ENCODE results near the gene KRT86. TPM values are rescaled to one million over a fixed set of nuclear protein-coding genes. Genes with fewer than 3 reads are reported as not detected.

KRT86 gene
- total and polyA plus RNA-seq, 2 experiments from 2014 or later = 0.16 TPM; not detected in 1

DNA sequence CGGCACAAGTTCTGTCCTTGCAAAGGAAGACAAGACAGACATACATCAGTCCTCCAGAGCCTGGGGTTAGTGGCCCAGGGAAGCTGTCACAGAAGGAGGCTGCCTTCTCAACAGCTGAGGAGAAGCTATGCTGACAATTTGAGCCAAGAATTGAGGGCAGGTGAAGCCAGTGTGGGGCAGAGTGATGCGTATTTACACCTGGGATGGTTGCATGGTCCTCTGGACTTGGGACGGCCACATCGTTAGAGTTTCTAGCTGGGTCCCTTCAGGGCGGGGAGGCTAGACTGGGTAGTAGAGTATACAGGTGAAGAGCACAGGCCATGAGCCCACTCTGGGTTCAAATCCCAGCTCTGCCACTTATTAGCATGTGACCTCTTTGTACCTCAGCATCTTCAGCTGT lies 76.3 kb downstream of the KRT86 start (continued):
- TF ChIP-seq, protein P1, sequence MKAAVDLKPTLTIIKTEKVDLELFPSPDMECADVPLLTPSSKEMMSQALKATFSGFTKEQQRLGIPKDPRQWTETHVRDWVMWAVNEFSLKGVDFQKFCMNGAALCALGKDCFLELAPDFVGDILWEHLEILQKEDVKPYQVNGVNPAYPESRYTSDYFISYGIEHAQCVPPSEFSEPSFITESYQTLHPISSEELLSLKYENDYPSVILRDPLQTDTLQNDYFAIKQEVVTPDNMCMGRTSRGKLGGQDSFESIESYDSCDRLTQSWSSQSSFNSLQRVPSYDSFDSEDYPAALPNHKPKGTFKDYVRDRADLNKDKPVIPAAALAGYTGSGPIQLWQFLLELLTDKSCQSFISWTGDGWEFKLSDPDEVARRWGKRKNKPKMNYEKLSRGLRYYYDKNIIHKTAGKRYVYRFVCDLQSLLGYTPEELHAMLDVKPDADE (IDR thresholded peaks at IDR 0.05) = no peak

DNA sequence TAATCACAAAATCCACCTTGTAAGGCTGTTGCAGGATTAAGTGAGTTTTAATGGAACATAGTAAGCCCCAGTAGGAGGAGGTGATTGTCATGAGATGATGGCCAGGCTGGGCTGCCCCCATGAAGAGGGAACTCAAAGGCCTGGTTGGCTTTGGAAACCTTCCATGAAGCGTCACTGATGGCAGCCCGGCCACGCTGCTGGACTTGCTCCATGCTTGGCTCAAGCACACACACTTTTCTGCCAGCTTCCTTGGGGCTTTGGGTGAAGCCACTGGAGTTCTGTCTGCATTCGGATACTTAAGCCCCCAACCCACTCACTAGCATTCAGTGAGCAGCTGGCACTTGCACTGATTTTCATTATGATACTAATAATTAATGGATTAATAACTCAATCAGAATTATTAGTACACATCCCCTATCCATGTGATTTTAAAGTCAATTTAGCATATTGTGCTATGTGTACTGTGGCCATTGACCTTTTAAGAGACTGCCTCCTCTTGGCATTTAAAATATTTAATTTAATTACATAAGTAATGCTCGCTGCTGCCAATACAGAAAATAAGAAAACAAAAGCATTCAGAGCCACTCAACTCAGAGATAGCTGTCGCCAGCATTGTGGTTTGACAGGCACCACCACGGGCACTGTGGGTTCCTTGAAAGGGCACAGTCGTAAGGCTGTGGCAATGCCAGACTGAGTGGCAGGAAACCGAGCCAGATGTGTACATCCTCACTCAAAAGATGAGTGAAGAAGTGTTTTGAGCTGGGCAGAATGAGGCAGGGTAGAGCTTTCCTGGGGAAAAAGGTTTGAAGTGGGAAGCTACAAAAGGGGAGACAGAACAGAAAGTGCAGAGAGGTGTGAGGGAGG lies 77.0 kb downstream of the KRT86 start:
- no peaks in the 10 kb centered on the region for H3K79me2 ChIP-seq (replicated peaks; ENCODE audit: insufficient read depth)
- H3K4me3 ChIP-seq = no peak overlapping the region
- H3K4me3 Mint-ChIP-seq = no peak overlapping the region
- H2AFZ ChIP-seq = no peak overlapping the region
- H3K27ac Mint-ChIP-seq = no peak overlapping the region
- no peaks in the 10 kb centered on the region for H3K27me3 ChIP-seq (ENCODE audit: insufficient read depth)
- H3K9me2 ChIP-seq (ENCODE audit: insufficient read depth) = no peaks in the 10 kb centered on the region
- H3K4me1 Mint-ChIP-seq = no peaks in the 10 kb centered on the region
- no peak overlapping the region for H3K27ac ChIP-seq (ENCODE audit: low read depth)
- DNase-seq (ENCODE audit: low spot score) = no peak
- H3K4me1 ChIP-seq (ENCODE audit: insufficient read depth) = no peaks in the 10 kb centered on the region
- peaks cover 3% of the 10 kb centered on the region for H3K27me3 Mint-ChIP-seq (ENCODE audit: insufficient read depth, low read depth, poor library complexity)
- TF ChIP-seq EZH2 (IDR thresholded peaks at IDR 0.05; ENCODE audit: low read depth, unreplicated experiment) (no peak), JUNB (IDR thresholded peaks at IDR 0.05; ENCODE audit: unreplicated experiment) (no peak), REST (IDR thresholded peaks at IDR 0.05; ENCODE audit: unreplicated experiment) (no peak)
- H3F3A ChIP-seq (replicated peaks; ENCODE audit: low read depth) = no peaks in the 10 kb centered on the region
- H4K20me1 ChIP-seq (replicated peaks; ENCODE audit: insufficient read depth) = no peaks in the 10 kb centered on the region; the same call in 1 of the 2 replicates
- no peak overlapping the region for H3K4me2 ChIP-seq
- no peaks in the 10 kb centered on the region for H3K36me3 ChIP-seq (ENCODE audit: insufficient read depth)
- no peaks in the 10 kb centered on the region for H3K36me3 Mint-ChIP-seq (ENCODE audit: low read depth)
- no peak for ATAC-seq
- H3K9me3 Mint-ChIP-seq = no peaks in the 10 kb centered on the region

DNA sequence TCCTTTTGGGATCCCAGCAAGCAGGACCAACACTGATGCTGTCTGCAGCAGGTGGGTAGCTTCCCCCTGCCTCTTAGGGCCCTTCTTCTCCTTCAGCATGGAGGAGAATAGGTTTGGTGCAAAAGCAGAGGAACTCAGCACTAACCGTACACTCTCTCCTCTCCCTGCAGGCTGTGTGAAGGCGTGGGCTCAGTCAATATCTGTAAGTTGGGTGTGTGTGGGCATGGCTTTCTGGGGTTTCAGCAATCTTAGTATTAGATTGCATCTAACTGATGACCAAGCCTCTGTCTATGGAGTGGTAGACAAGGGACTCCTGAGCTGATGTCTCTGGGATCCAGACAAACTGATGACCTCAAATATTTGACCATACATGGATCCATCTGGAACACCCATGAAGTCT lies 78.5 kb downstream of the KRT86 start:
- DNase-seq (ENCODE audit: low spot score) (no peak), ATAC-seq (no peak)
- no peak overlapping the region for H3K27ac Mint-ChIP-seq
- H4K20me1 ChIP-seq (replicated peaks; ENCODE audit: insufficient read depth) = no peaks in the 10 kb centered on the region; the same call in 1 of the 2 replicates
- no peaks in the 10 kb centered on the region for H3K27me3 Mint-ChIP-seq (ENCODE audit: insufficient read depth, low read depth, poor library complexity)
- no peaks in the 10 kb centered on the region for H3K36me3 ChIP-seq (ENCODE audit: insufficient read depth)
- H3K9me3 Mint-ChIP-seq = no peaks in the 10 kb centered on the region
- H3K27ac ChIP-seq (ENCODE audit: low read depth) = no peak overlapping the region
- H3K27me3 ChIP-seq (ENCODE audit: insufficient read depth) = no peaks in the 10 kb centered on the region
- peaks cover 6% of the 10 kb centered on the region; the same call in 2 of the 3 replicates for H3K4me1 Mint-ChIP-seq
- H3K79me2 ChIP-seq (replicated peaks; ENCODE audit: insufficient read depth) = no peaks in the 10 kb centered on the region
- H3K36me3 Mint-ChIP-seq (ENCODE audit: low read depth) = no peaks in the 10 kb centered on the region
- H3K4me2 ChIP-seq = no peak overlapping the region
- H3K4me3 Mint-ChIP-seq = no peak overlapping the region
- no peak overlapping the region for H3K4me3 ChIP-seq
- H3K9me2 ChIP-seq (ENCODE audit: insufficient read depth) = no peaks in the 10 kb centered on the region
- H2AFZ ChIP-seq = no peak overlapping the region
- H3F3A ChIP-seq (replicated peaks; ENCODE audit: low read depth) = no peaks in the 10 kb centered on the region
- H3K4me1 ChIP-seq (ENCODE audit: insufficient read depth) = no peaks in the 10 kb centered on the region
- TF ChIP-seq STAT1 (IDR thresholded peaks at IDR 0.05; ENCODE audit: unreplicated experiment) (no peak), REST (IDR thresholded peaks at IDR 0.05; ENCODE audit: unreplicated experiment) (no peak), ZNF331 (CRISPR knock-in tag; IDR thresholded peaks at IDR 0.05; ENCODE audit: low read depth) (no peak), EZH2 (IDR thresholded peaks at IDR 0.05; ENCODE audit: low read depth, unreplicated experiment) (no peak), CREB1 (CRISPR knock-in tag; IDR thresholded peaks at IDR 0.05; ENCODE audit: low read depth) (no peak), ZNF114 (CRISPR knock-in tag; IDR thresholded peaks at IDR 0.05) (no peak), POLR2AphosphoS5 (IDR thresholded peaks at IDR 0.05; ENCODE audit: low read depth) (no peak)
